Subcutaneous abdominal adipose tissue (tissue), 5 donors: Measurements from ENCODE around the gene NF2.
A peak's percentile ranks its signal among the peaks of the same experiment; 100 is the strongest.
"Not testable (repeated sequence)": the region's sequence is repeated elsewhere in the genome, so short reads cannot be mapped to it uniquely, and the experiment has no call there.

Experiments used
- H3K27ac ChIP-seq: one replicate; pipeline ENCODE4 v1.7.0; 2013; ENCODE audit warnings: low read depth, mild to moderate bottlenecking, inconsistent platforms, low read length, moderate library complexity
- H3K27me3 ChIP-seq, 5 donors: one replicate each; pipeline ENCODE4 v1.7.0; 2013; ENCODE audit warnings: low read length in 5 of 5, inconsistent platforms in 1 of 5; ENCODE audit not compliant: control insufficient read depth in 5 of 5, insufficient read depth in 4 of 5
- H3K36me3 ChIP-seq, 5 donors: one replicate each; pipeline ENCODE4 v1.7.0; 2013; ENCODE audit warnings: low read length in 5 of 5; ENCODE audit not compliant: control insufficient read depth in 5 of 5, insufficient read depth in 5 of 5
- H3K4me1 ChIP-seq, 5 donors: one replicate each; pipeline ENCODE4 v1.7.0; 2013; ENCODE audit warnings: low read length in 5 of 5, mild to moderate bottlenecking in 3 of 5, moderate library complexity in 1 of 5; ENCODE audit not compliant: control insufficient read depth in 5 of 5, insufficient read depth in 5 of 5
- H3K4me3 ChIP-seq, 5 donors: one replicate each; pipeline ENCODE4 v1.7.0; 2013; ENCODE audit warnings: low read length in 5 of 5, low read depth in 1 of 5
- H3K9ac ChIP-seq, 5 donors: one replicate each; pipeline ENCODE4 v1.7.0; 2013; ENCODE audit warnings: low read length in 5 of 5, mild to moderate bottlenecking in 4 of 5, moderate library complexity in 3 of 5
- H3K9me3 ChIP-seq, 5 donors: one replicate each; pipeline ENCODE4 v1.7.0; 2013; ENCODE audit warnings: low read length in 5 of 5; ENCODE audit not compliant: control insufficient read depth in 5 of 5
- donor health status: healthy.
- donor health status: healthy.
- donor health status: healthy.
- donor health status: healthy.
- donor health status: healthy.

Gene NF2

DNA sequence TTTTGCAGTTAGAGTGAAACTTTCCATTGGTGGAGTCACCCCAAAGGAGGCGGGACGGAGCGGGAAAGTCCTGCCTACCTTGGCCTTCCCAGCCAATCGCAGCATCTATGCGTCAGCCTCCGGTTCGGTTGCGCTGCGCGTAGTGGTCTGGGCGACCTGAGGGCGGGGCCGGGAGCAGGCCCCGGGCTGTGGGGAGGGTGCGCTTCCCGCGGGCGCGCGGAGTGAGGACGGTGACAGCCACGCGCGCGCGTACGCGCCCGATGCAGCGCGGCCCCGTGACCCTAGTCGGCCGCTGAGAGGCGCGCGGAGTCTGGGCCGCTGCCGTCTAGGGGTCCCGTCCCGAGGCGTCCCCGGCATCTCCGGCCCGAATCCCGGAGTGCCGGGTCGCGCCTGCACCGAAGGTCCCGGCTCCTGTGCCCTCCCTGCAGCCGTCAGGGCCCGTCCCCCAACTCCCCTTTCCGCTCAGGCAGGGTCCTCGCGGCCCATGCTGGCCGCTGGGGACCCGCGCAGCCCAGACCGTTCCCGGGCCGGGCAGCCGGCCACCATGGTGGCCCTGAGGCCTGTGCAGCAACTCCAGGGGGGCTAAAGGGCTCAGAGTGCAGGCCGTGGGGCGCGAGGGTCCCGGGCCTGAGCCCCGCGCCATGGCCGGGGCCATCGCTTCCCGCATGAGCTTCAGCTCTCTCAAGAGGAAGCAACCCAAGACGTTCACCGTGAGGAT lies at the start of gene NF2:
Gene NF2 (plus strand): TSS at position 276 of the 718 bp plus-strand sequence. CDS start 366 bp downstream, at position 642.
- Histone ChIP-seq H3K27me3 (no peaks in the 10 kb centered on the region), H3K36me3 (no peaks in the 10 kb centered on the region), H3K4me1 (peaks cover 1 to 19% (median 15%) of the 10 kb centered on the region in 5 donors), H3K27ac (peak within 1 kb of the TSS; percentile 94), H3K9ac (peak within 1 kb of the TSS; percentile 84 to 99 (median 95)), H3K9me3 (no peaks in the 10 kb centered on the region), H3K4me3 (peak within 1 kb of the TSS; percentile 81 to 93 (median 84))

- Histone ChIP-seq H3K4me3 (no peak overlapping the region), H3K36me3 (peaks cover 0 to 20% (median 13%) of the 10 kb centered on the region in 5 donors), H3K9me3 (no peaks in the 10 kb centered on the region), H3K27me3 (no peaks in the 10 kb centered on the region), H3K9ac (no peak overlapping the region), H3K27ac (no peak overlapping the region), H3K4me1 (peaks cover 0 to 21% (median 16%) of the 10 kb centered on the region in 5 donors)
These were observed 48.3 kb upstream of the NF2 start for GRCh38 chr22:29555065-29555644.

- H3K4me1 ChIP-seq: peaks cover 0 to 10% (median 9%) of the 10 kb centered on the region in 5 donors
- H3K9ac ChIP-seq: no peak overlapping the region
- peaks cover 0 to 35% (median 25%) of the 10 kb centered on the region in 5 donors for H3K36me3 ChIP-seq
- no peaks in the 10 kb centered on the region for H3K9me3 ChIP-seq
- H3K4me3 ChIP-seq: no peak overlapping the region
- H3K27me3 ChIP-seq: no peaks in the 10 kb centered on the region
- no peak overlapping the region for H3K27ac ChIP-seq
These were observed 44.4 kb upstream of the NF2 start for GRCh38 chr22:29559030-29559429.

- Histone ChIP-seq H3K9me3 (no peaks in the 10 kb centered on the region), H3K9ac (no peak overlapping the region), H3K4me3 (no peak overlapping the region), H3K27me3 (no peaks in the 10 kb centered on the region), H3K4me1 (peaks cover 0 to 2% (median under 1%) of the 10 kb centered on the region in 5 donors), H3K36me3 (peaks cover 0 to 35% (median 25%) of the 10 kb centered on the region in 5 donors), H3K27ac (no peak overlapping the region)
These were observed 43.6 kb upstream of the NF2 start for GRCh38 chr22:29559853-29560252.

DNA sequence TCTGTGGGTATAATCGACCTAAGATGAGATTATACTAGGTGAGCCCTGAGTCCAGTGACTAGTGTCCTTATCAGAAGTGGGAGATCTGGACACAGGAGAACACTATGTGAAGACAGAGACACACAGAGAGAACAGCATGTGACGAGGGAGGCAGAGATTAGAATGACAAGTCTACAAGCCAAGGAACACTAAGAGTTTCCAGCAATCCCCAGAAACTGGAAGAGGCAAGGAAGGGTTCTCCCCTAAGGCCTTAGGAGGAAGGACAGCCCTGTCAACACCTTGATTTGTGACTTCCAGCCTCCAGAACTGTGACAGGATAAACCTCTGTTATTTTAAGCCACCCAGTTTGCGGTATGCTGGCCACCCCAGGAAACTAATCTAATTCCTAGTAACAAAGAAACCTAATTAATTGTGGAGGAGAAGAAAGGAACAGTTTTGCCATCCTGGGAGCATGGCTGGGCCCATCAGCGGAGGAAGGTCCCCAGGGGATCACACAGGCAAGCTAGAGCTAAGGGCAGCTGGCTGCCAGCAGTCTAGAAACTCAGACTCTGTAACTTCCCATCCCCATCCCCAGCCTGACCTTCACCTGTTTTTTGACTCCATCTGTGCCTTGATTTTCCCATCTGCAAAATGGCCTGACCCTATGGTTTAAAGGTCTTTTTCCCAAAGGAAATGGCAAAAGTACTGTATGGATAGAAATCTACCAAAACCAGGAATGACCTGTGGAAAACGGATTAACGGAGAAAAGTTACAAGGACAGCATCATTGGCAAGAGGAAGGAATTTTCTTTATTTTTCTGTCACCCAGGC lies 39.6 kb upstream of the NF2 start:
- H3K9me3 ChIP-seq: no peaks in the 10 kb centered on the region
- H3K36me3 ChIP-seq: peaks cover 0 to 31% (median 19%) of the 10 kb centered on the region in 5 donors
- no peaks in the 10 kb centered on the region for H3K4me1 ChIP-seq
- peak overlapping the region in 1 of 5 donors; percentile 37 for H3K9ac ChIP-seq
- H3K27ac ChIP-seq: no peak overlapping the region
- no peak overlapping the region for H3K4me3 ChIP-seq
- no peaks in the 10 kb centered on the region for H3K27me3 ChIP-seq

DNA sequence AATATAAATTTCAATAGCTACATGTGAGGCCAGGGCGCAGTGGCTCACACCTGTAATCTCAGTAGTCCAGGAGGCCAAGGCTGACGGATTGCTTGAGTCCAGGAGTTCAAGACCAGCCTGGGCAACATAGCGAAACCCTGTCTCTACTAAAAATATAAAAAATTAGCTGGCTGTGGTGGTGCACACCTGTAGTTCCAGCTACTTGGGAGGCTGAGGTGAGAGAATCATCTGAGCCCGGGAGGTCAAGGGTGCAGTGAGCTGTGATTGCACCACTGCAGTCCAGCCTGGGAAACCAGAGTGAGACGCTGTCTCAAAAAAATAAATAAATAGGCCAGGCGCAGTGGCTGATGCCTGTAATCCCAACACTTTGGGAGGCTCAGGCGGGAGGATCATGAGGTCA lies 36.9 kb upstream of the NF2 start:
- H3K27me3 ChIP-seq, H3K9ac ChIP-seq, H3K4me3 ChIP-seq, H3K4me1 ChIP-seq, H3K27ac ChIP-seq, H3K9me3 ChIP-seq: not testable (repeated sequence)
- H3K36me3 ChIP-seq: peaks cover 0 to 25% (median 16%) of the 10 kb centered on the region in 5 donors

- Histone ChIP-seq H3K4me1 (no peaks in the 10 kb centered on the region), H3K27ac (no peak overlapping the region), H3K27me3 (no peaks in the 10 kb centered on the region), H3K36me3 (peaks cover 0 to 25% (median 13%) of the 10 kb centered on the region in 5 donors), H3K4me3 (no peak overlapping the region), H3K9me3 (no peaks in the 10 kb centered on the region), H3K9ac (no peak overlapping the region)
These were observed 36.1 kb upstream of the NF2 start for GRCh38 chr22:29567338-29567737.

GRCh38 chr22:29569011-29569678 lies 34.3 kb upstream of the NF2 start:
- no peaks in the 10 kb centered on the region for H3K9me3 ChIP-seq
- H3K36me3 ChIP-seq: peaks cover 0 to 22% (median 13%) of the 10 kb centered on the region in 5 donors
- no peaks in the 10 kb centered on the region for H3K4me1 ChIP-seq
- no peak overlapping the region for H3K4me3 ChIP-seq
- no peak overlapping the region for H3K27ac ChIP-seq
- no peak overlapping the region for H3K9ac ChIP-seq
- H3K27me3 ChIP-seq: no peaks in the 10 kb centered on the region

GRCh38 chr22:29570456-29570855 lies 33.0 kb upstream of the NF2 start:
- no peaks in the 10 kb centered on the region for H3K9me3 ChIP-seq
- peaks cover 0 to 22% (median 10%) of the 10 kb centered on the region in 5 donors for H3K36me3 ChIP-seq
- H3K4me3 ChIP-seq: no peak overlapping the region
- H3K27ac ChIP-seq: no peak overlapping the region
- no peak overlapping the region for H3K9ac ChIP-seq
- H3K27me3 ChIP-seq: no peaks in the 10 kb centered on the region
- H3K4me1 ChIP-seq: no peaks in the 10 kb centered on the region
